Thyroid gland (tissue), 4 donors: ENCODE measurements around the gene GNG14. TPM values are rescaled to one million over a fixed set of nuclear protein-coding genes. Genes with fewer than 3 reads are reported as not detected.
A peak's percentile ranks its signal among the peaks of the same experiment; 100 is the strongest.

Experiments
- DNase-seq, 2 donors: peaks; one replicate each; pipeline ENCODE4 v3.0.0-alpha.2; 2019
- H3K27ac ChIP-seq, 3 donors: fragments of 200-600 bp; sonication (generic); 1 replicate in 2 of 3; 2 replicates in 1 of 3; pipeline ENCODE4 v1.5.1; 2016 to 2019; ENCODE audit warnings: mild to moderate bottlenecking in 1 of 3, moderate library complexity in 1 of 3
- H3K27me3 ChIP-seq: fragments of 200-600 bp; sonication (generic); one replicate; pipeline ENCODE4 v1.5.1; 2019
- H3K36me3 ChIP-seq, 2 donors: fragments of 200-600 bp; sonication (generic); one replicate each; pipeline ENCODE4 v1.5.1; 2016 to 2019
- H3K4me1 ChIP-seq, 2 donors: fragments of 200-600 bp; sonication (generic); one replicate each; pipeline ENCODE4 v1.5.1; 2017 to 2019
- H3K4me3 ChIP-seq, 3 donors: fragments of 200-600 bp; sonication (generic); replicated peaks in 1 of 3; 1 replicate in 2 of 3; 2 replicates in 1 of 3; pipeline ENCODE4 v1.5.1; 2016; ENCODE audit warnings: mild to moderate bottlenecking in 1 of 3
- H3K9me3 ChIP-seq: fragments of 200-600 bp; sonication (generic); one replicate; pipeline ENCODE4 v1.5.1; 2017
- POLR2A ChIP-seq, 2 donors: fragments of 450-650 bp; IDR thresholded peaks; one replicate each; pipeline ENCODE4 v1.6.1; 2017; ENCODE audit warnings: antibody characterized with exemption in 2 of 2, mild to moderate bottlenecking in 2 of 2, moderate library complexity in 1 of 2
- WGBS, 2 donors: methylation state at CpG; one replicate each; pipeline ENCODE4 v1.1.5; 2017; 5-methylcytosine and 5-hydroxymethylcytosine counted together
- intact Hi-C: fragments of 100-400 bp; cut with DNase I; formaldehyde crosslinking; loops from one replicate; pipeline ENCODE4 v1.15.1; 2023
- total RNA-seq, 4 donors: library from RNA; depleted of rRNA; stranded (reverse); fragments of >200 nt; gene quantifications; one replicate each; pipeline ENCODE4 v1.2.3, GENCODE V29; 2016
- TF ChIP-seq, protein P1 (sequence below), 6 experiments: fragments of 200-600 bp in 3 of 6; fragments of 450-650 bp in 3 of 6; sonication (generic) in 3 of 6; IDR thresholded peaks; one replicate each; pipeline ENCODE4 v1.5.1; 2016 to 2019; ENCODE audit warnings: antibody characterized with exemption in 6 of 6, mild to moderate bottlenecking in 2 of 6, inconsistent platforms in 1 of 6, moderate library complexity in 1 of 6

Gene GNG14
- total RNA-seq, 4 donors from 2014 or later = not detected

DNA sequence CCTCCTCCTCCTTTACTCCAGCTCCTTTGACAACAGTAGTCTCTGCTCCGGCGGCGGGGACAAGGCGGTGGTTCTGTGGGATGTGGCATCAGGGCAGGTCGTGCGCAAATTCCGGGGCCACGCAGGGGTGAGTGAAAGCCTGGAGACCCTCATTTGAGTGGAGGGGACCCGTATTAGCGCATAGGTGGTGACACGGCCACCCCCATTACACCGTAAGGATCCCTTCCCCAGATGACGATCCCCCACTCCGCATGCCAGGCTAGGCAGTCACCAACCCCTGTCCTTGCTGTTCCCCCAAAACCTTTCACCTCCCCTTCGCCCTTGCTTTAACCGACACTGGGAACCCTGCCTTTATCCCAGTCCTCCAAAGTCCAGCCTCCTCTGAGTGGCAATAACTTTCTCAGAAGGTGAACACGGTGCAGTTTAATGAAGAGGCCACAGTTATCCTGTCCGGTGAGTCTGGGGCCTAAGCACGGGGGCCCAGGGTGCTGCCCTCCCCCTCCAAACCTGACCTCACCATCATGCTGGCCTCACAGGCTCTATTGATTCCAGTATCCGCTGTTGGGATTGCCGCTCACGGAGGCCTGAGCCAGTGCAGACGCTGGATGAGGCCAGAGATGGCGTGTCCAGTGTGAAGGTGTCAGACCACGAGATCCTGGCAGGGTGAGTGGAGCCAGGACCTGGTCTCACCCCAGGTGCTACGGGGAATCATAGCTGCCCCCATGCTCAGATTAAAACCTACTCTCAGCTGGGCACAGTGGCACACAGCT lies 17.5 kb upstream of the GNG14 start:
- intact Hi-C loops = loop anchor here (10.0 kb wide), 1 partner anchor 174 kb away; no protein-coding TSS in a partner anchor
- peak overlapping the region; percentile 55 to 61 (median 61) for H3K4me3 ChIP-seq
- peaks cover 24 to 27% of the 10 kb centered on the region in 2 donors for H3K36me3 ChIP-seq
- H3K27me3 ChIP-seq = no peaks in the 10 kb centered on the region
- 37 to 58% methylated on average over 17 to 26 of the region's 26 CpGs for WGBS, 2 donors
- no peaks in the 10 kb centered on the region for H3K9me3 ChIP-seq
- peaks cover 21 to 34% of the 10 kb centered on the region in 2 donors for H3K4me1 ChIP-seq
- DNase-seq = peak in 1 of 2 donors; percentile 7
- no peak for TF ChIP-seq POLR2A (IDR thresholded peaks at IDR 0.05)
- TF ChIP-seq, protein P1, sequence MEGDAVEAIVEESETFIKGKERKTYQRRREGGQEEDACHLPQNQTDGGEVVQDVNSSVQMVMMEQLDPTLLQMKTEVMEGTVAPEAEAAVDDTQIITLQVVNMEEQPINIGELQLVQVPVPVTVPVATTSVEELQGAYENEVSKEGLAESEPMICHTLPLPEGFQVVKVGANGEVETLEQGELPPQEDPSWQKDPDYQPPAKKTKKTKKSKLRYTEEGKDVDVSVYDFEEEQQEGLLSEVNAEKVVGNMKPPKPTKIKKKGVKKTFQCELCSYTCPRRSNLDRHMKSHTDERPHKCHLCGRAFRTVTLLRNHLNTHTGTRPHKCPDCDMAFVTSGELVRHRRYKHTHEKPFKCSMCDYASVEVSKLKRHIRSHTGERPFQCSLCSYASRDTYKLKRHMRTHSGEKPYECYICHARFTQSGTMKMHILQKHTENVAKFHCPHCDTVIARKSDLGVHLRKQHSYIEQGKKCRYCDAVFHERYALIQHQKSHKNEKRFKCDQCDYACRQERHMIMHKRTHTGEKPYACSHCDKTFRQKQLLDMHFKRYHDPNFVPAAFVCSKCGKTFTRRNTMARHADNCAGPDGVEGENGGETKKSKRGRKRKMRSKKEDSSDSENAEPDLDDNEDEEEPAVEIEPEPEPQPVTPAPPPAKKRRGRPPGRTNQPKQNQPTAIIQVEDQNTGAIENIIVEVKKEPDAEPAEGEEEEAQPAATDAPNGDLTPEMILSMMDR (IDR thresholded peaks at IDR 0.05) = no peak
- H3K27ac ChIP-seq = peak overlapping the region in 1 of 3 donors; percentile 95

DNA sequence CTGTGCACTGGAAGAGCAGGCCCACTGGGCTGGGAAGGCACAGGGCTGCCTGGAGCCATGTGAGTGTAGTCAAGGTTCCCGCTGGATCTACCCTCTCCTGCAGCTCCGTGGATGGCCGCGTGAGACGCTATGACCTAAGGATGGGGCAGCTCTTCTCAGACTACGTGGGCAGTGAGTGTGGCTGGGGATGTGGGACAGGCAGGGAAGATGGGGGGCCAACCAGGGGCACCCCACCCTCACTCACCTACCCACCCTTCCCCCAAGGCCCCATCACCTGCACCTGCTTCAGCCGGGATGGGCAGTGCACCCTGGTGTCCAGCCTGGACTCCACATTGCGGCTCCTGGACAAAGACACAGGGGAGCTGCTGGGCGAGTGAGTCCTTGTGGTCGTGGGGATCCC lies 15.1 kb upstream of the GNG14 start:
- no peak for DNase-seq
- WGBS, 2 donors = 92% methylated on average over 7 to 10 of the region's 10 CpGs
- TF ChIP-seq, protein P1 (IDR thresholded peaks at IDR 0.05) = no peak
- TF ChIP-seq POLR2A (IDR thresholded peaks at IDR 0.05) = no peak
- H3K9me3 ChIP-seq = no peaks in the 10 kb centered on the region
- intact Hi-C loops = loop anchor here (10.0 kb wide), 1 partner anchor 172 kb away; no protein-coding TSS in a partner anchor
- H3K4me1 ChIP-seq = peaks cover 16 to 18% of the 10 kb centered on the region in 2 donors
- H3K36me3 ChIP-seq = peaks cover 32 to 48% of the 10 kb centered on the region in 2 donors
- H3K27me3 ChIP-seq = no peaks in the 10 kb centered on the region
- H3K27ac ChIP-seq = no peak overlapping the region
- no peak overlapping the region for H3K4me3 ChIP-seq

DNA sequence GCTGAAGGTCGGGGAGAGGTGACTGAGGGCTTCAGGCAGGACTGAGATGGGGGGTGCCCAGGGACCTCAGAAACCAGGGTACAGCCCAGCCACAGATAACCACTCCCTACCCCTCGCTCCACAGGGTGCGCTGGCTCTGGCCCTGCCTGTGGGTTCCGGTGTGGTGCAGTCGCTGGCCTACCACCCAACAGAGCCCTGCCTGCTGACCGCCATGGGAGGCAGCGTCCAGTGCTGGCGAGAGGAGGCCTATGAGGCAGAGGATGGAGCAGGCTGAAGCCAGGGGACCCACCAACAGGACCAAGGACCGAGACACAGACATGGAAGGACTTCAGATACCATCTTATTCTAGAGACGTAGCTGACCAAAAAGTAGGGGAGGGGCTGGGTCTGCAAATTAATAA lies 12.4 kb upstream of the GNG14 start:
- Histone ChIP-seq H3K4me1 (peaks cover 4 to 7% of the 10 kb centered on the region in 2 donors), H3K27ac (no peak overlapping the region), H3K4me3 (no peak overlapping the region), H3K9me3 (no peaks in the 10 kb centered on the region), H3K27me3 (no peaks in the 10 kb centered on the region), H3K36me3 (peaks cover 52 to 69% of the 10 kb centered on the region in 2 donors)
- WGBS, 2 donors = 95 to 96% methylated on average over 7 to 10 of the region's 10 CpGs
- intact Hi-C loops = loop anchor here (2.0 to 10.0 kb wide), 2 partner anchors 113 to 169 kb away; no protein-coding TSS in a partner anchor
- TF ChIP-seq, protein P1 (IDR thresholded peaks at IDR 0.05) = no peak
- TF ChIP-seq POLR2A (IDR thresholded peaks at IDR 0.05) = no peak
- DNase-seq = no peak

DNA sequence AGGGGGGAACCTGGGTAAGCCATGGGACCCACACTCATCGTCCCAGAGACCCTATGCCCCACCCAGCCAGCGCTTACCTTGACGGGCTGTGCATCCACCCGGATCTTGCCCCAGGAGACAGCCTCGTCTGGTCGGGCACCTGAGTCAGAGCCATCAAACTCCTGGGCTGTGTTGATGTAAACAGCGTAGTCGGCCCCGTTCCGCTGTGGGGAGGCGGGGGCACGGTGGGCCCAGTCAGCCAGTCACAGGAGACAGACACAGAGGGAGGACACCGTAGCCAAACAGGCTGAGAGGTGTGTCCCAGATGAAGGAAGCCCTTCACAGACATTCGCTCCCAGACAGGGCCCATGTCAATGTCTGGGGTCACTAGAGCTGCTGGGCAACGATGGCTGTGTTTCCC lies 11.9 kb upstream of the GNG14 start:
- H3K4me1 ChIP-seq = peaks cover 4 to 9% of the 10 kb centered on the region in 2 donors
- no peaks in the 10 kb centered on the region for H3K9me3 ChIP-seq
- no peak for DNase-seq
- 92% methylated on average over 8 to 13 of the region's 15 CpGs for WGBS, 2 donors
- no peak overlapping the region for H3K27ac ChIP-seq
- no peaks in the 10 kb centered on the region for H3K27me3 ChIP-seq
- H3K4me3 ChIP-seq = no peak overlapping the region
- TF ChIP-seq POLR2A (IDR thresholded peaks at IDR 0.05) = no peak
- TF ChIP-seq, protein P1 (IDR thresholded peaks at IDR 0.05) = no peak
- H3K36me3 ChIP-seq = peaks cover 52 to 69% of the 10 kb centered on the region in 2 donors
- intact Hi-C loops = loop anchor here (2.0 to 10.0 kb wide), 2 partner anchors 113 to 169 kb away; no protein-coding TSS in a partner anchor

DNA sequence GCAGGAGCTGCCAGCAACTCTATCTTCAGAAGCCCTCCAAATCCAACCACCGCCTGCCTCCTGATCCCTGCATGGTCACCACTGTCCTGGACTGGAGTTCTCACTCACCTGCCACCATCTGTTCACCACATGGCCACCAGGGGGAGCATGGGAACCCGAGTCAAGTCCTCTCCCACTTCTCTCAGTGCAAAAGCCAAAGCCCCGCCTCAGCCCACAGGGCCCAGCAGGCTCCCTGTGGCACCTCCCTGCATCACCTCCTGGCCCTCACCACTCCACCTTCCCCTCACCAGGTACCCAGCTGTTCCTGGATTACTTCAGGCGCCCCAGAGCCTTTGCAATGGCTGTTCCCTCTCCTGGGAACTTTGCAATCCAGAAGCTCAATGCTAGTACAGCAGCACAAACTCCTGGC lies 11.4 kb upstream of the GNG14 start:
- peaks cover 52 to 69% of the 10 kb centered on the region in 2 donors for H3K36me3 ChIP-seq

More for the DNA sequence above, 11.4 kb upstream of the GNG14 start:
- peaks cover 5 to 9% of the 10 kb centered on the region in 2 donors for H3K4me1 ChIP-seq
- TF ChIP-seq, protein P1 (IDR thresholded peaks at IDR 0.05) = peak; percentile 54 to 84 (median 73)
- no peak for TF ChIP-seq POLR2A (IDR thresholded peaks at IDR 0.05)
- peak; percentile 82 to 88 for DNase-seq
- no peaks in the 10 kb centered on the region for H3K27me3 ChIP-seq
- no peak overlapping the region for H3K4me3 ChIP-seq
- intact Hi-C loops = loop anchor here (10.0 kb wide), 1 partner anchor 168 kb away; no protein-coding TSS in a partner anchor
- WGBS, 2 donors = 13 to 20% methylated on average over 3 to 4 of the region's 4 CpGs
- H3K27ac ChIP-seq = no peak overlapping the region
- no peaks in the 10 kb centered on the region for H3K9me3 ChIP-seq
